Natural killer cell (primary cell): ENCODE results near the gene MSI2. TPM values are rescaled to one million over a fixed set of nuclear protein-coding genes. Genes with fewer than 3 reads are reported as not detected.

Source experiments
- ATAC-seq, 3 donors: fragments of 150-1000 bp in 2 of 3; fragments of 200-7000 bp in 1 of 3; cut with Tn5 transposase; 1 replicate in 1 of 3; 2 replicates in 2 of 3; pipeline ENCODE4 v1.10.0; 2021; ENCODE audit warnings: mild to moderate bottlenecking in 2 of 3, moderate library complexity in 2 of 3
- DNase-seq, 2 donors: peaks; one replicate each; pipeline versions ENCODE4 v3.0.0 to v3.0.0-alpha.2; 2013 to 2021; ENCODE audit warnings: mixed read lengths in 1 of 2
- H3K27ac ChIP-seq: one replicate; pipeline ENCODE4 v1.5.1; 2013; ENCODE audit warnings: mild to moderate bottlenecking, low read length
- H3K27me3 ChIP-seq: one replicate; pipeline ENCODE4 v1.6.1; 2013; ENCODE audit warnings: low read length; ENCODE audit not compliant: control insufficient read depth, insufficient read depth
- H3K36me3 ChIP-seq: one replicate; pipeline ENCODE4 v1.6.1; 2013; ENCODE audit warnings: low read length; ENCODE audit not compliant: control insufficient read depth, insufficient read depth
- H3K4me1 ChIP-seq: one replicate; pipeline ENCODE4 v1.6.1; 2013; ENCODE audit warnings: low read length; ENCODE audit not compliant: control insufficient read depth, insufficient read depth
- H3K4me3 ChIP-seq: one replicate; pipeline ENCODE4 v1.5.1; 2013; ENCODE audit warnings: low read length
- H3K9me3 ChIP-seq: one replicate; pipeline ENCODE4 v1.6.1; 2013; ENCODE audit warnings: low read length; ENCODE audit not compliant: control insufficient read depth, insufficient read depth
- H3K27ac Mint-ChIP-seq, 2 donors: one replicate each; pipeline ENCODE4 v1.8.0; 2022; ENCODE audit warnings: mild to moderate bottlenecking in 2 of 2, mixed read lengths in 2 of 2, moderate library complexity in 1 of 2
- H3K27me3 Mint-ChIP-seq, 2 donors: one replicate each; pipeline ENCODE4 v1.8.0; 2022; ENCODE audit warnings: low read depth in 2 of 2, mixed read lengths in 2 of 2
- H3K36me3 Mint-ChIP-seq: one replicate; pipeline ENCODE4 v1.8.0; 2022; ENCODE audit warnings: mixed read lengths
- H3K4me1 Mint-ChIP-seq, 2 donors: one replicate each; pipeline ENCODE4 v1.8.0; 2022; ENCODE audit warnings: mixed read lengths in 2 of 2
- H3K4me3 Mint-ChIP-seq: one replicate; pipeline ENCODE4 v1.8.0; 2022; ENCODE audit warnings: mild to moderate bottlenecking, moderate library complexity, mixed read lengths
- H3K9me3 Mint-ChIP-seq, 2 donors: one replicate each; pipeline ENCODE4 v1.8.0; 2022; ENCODE audit warnings: mixed read lengths in 2 of 2
- CTCF ChIP-seq: fragments of 200-600 bp; IDR thresholded peaks from one replicate; pipeline ENCODE4 v1.8.0; 2022; ENCODE audit warnings: antibody characterized with exemption
- WGBS: methylation state at CpG from one replicate; pipeline ENCODE4 v1.1.7; 2013; ENCODE audit warnings: missing lambda C conversion rate; ENCODE audit not compliant: insufficient coverage; 5-methylcytosine and 5-hydroxymethylcytosine counted together
- intact Hi-C: fragments of 100-400 bp; cut with micrococcal nuclease; formaldehyde crosslinking; loops from one replicate; pipeline ENCODE4 v1.14.2; 2022
- total RNA-seq, 4 donors: library from RNA; stranded (reverse); fragments of 120-200 nt in 1 of 4; gene quantifications; one replicate each; pipeline versions ENCODE4 v1.2.3 to v1.2.4, GENCODE V29; 2013 to 2022

Gene MSI2
- total RNA-seq, 3 donors from 2014 or later (not counting 1 experiment from before 2014, with no cell fraction given), result 95.5 to 145 (median 96.8) TPM

GRCh38 chr17:57455063-57455914 is 199.0 kb downstream of the MSI2 start:
- no peaks in the 10 kb centered on the region for H3K36me3 ChIP-seq
- no peaks in the 10 kb centered on the region for H3K9me3 ChIP-seq
- Mint-ChIP-seq H3K4me3 (peak overlapping the region; percentile 91), H3K27ac (peak overlapping the region; percentile 80 to 84), H3K36me3 (no peaks in the 10 kb centered on the region), H3K27me3 (peaks cover 54 to 74% of the 10 kb centered on the region in 2 donors), H3K4me1 (peaks cover 48 to 63% of the 10 kb centered on the region in 2 donors), H3K9me3 (no peaks in the 10 kb centered on the region)
- no peak overlapping the region for H3K27ac ChIP-seq
- H3K27me3 ChIP-seq, result peaks cover 24% of the 10 kb centered on the region
- peaks cover 59% of the 10 kb centered on the region for H3K4me1 ChIP-seq
- ATAC-seq, result peak; percentile 75 to 89 (median 80)
- WGBS, result 21% methylated on average over 25 of the region's 25 CpGs
- TF ChIP-seq CTCF, result no peak
- intact Hi-C loops, result no loop called here
- no peak overlapping the region for H3K4me3 ChIP-seq
- DNase-seq, result peak; percentile 35 to 55

GRCh38 chr17:57456622-57457021 is 200.3 kb downstream of the MSI2 start:
- Histone ChIP-seq H3K27ac (no peak overlapping the region), H3K4me1 (peaks cover 58% of the 10 kb centered on the region), H3K36me3 (no peaks in the 10 kb centered on the region), H3K4me3 (no peak overlapping the region), H3K9me3 (no peaks in the 10 kb centered on the region), H3K27me3 (peaks cover 17% of the 10 kb centered on the region)
- no peak overlapping the region for H3K27ac Mint-ChIP-seq
- DNase-seq (no peak), ATAC-seq (no peak)
- H3K9me3 Mint-ChIP-seq, result no peaks in the 10 kb centered on the region
- intact Hi-C loops, result no loop called here
- H3K27me3 Mint-ChIP-seq, result peaks cover 52 to 75% of the 10 kb centered on the region in 2 donors
- no peak overlapping the region for H3K4me3 Mint-ChIP-seq
- H3K4me1 Mint-ChIP-seq, result peaks cover 53 to 57% of the 10 kb centered on the region in 2 donors
- 92% methylated on average over 3 of the region's 3 CpGs for WGBS
- TF ChIP-seq CTCF, result no peak
- H3K36me3 Mint-ChIP-seq, result no peaks in the 10 kb centered on the region

- Mint-ChIP-seq H3K27ac (no peak overlapping the region), H3K4me3 (no peak overlapping the region), H3K4me1 (peaks cover 57 to 59% of the 10 kb centered on the region in 2 donors), H3K9me3 (no peaks in the 10 kb centered on the region), H3K27me3 (peaks cover 52 to 75% of the 10 kb centered on the region in 2 donors), H3K36me3 (no peaks in the 10 kb centered on the region)
- ATAC-seq, result no peak
- H3K4me1 ChIP-seq, result peaks cover 55% of the 10 kb centered on the region
- intact Hi-C loops, result no loop called here
- no peaks in the 10 kb centered on the region for H3K9me3 ChIP-seq
- H3K27ac ChIP-seq, result no peak overlapping the region
- no peak for DNase-seq
- H3K4me3 ChIP-seq, result no peak overlapping the region
- peaks cover 13% of the 10 kb centered on the region for H3K27me3 ChIP-seq
- WGBS, result no CpG with 5 or more reads among the region's 2 CpGs
- no peaks in the 10 kb centered on the region for H3K36me3 ChIP-seq
- TF ChIP-seq CTCF, result no peak
Observed at GRCh38 chr17:57457188-57457587, 200.9 kb downstream of the MSI2 start.
